ENCODE data around the gene SLC39A7. TPM values are rescaled to one million over a fixed set of nuclear protein-coding genes. Genes with fewer than 3 reads are reported as not detected.

Gene SLC39A7
- polyA plus RNA-seq, 1 experiment, result 129 TPM

DNA sequence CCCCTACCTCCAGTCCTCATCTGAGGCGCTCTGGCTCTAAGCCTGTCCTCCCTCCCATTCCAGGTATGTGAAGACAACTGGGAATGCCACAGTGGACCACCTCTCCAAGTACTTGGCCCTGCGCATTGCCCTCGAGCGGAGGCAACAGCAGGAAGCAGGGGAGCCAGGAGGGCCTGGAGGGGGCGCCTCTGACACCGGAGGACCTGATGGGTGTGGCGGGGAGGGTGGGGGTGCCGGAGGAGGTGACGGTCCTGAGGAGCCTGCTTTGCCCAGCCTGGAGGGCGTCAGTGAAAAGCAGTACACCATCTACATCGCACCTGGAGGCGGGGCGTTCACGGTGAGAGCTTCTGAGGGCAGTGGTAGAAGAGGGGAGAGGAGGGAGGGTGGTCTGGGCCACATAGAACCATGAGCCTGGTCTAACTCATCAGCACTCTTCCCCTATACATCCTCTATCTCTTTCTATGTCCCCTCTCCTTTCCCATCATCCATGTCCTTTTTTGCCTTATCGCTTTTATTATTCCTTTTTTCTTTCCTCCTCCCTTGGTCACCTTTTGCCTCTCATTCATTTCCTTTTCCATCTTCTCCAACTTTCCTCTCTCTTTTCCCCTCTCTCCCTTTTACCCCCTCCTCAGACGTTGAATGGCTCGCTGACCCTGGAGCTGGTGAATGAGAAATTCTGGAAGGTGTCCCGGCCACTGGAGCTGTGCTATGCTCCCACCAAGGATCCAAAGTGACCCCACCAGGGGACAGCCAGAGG is 11.2 kb downstream of the SLC39A7 start:
- H3K9me3 ChIP-seq (ENCODE audit: control insufficient read depth, insufficient read depth, low read length), result no peaks in the 10 kb centered on the region; the same call in 1 of the 2 replicates
- POLR2A ChIA-PET, result no interaction called here
- CTCF ChIA-PET, result no interaction called here
- TF ChIP-seq, protein P1, sequence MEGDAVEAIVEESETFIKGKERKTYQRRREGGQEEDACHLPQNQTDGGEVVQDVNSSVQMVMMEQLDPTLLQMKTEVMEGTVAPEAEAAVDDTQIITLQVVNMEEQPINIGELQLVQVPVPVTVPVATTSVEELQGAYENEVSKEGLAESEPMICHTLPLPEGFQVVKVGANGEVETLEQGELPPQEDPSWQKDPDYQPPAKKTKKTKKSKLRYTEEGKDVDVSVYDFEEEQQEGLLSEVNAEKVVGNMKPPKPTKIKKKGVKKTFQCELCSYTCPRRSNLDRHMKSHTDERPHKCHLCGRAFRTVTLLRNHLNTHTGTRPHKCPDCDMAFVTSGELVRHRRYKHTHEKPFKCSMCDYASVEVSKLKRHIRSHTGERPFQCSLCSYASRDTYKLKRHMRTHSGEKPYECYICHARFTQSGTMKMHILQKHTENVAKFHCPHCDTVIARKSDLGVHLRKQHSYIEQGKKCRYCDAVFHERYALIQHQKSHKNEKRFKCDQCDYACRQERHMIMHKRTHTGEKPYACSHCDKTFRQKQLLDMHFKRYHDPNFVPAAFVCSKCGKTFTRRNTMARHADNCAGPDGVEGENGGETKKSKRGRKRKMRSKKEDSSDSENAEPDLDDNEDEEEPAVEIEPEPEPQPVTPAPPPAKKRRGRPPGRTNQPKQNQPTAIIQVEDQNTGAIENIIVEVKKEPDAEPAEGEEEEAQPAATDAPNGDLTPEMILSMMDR (IDR thresholded peaks at IDR 0.05; ENCODE audit: low read depth, low read length), result no peak
- no peak overlapping the region for H3K4me3 ChIP-seq (ENCODE audit: low read depth, low read length)
- peaks cover 6% of the 10 kb centered on the region for H3K27me3 ChIP-seq (ENCODE audit: control insufficient read depth, insufficient read depth, low read length)
- DNase-seq (ENCODE audit: low read depth, low spot score), result no peak
- no peak overlapping the region for H3K27ac ChIP-seq (ENCODE audit: low read depth, low read length)

GRCh38 chr6:33212857-33213165 is 12.1 kb downstream of the SLC39A7 start:
- H3K27ac ChIP-seq (ENCODE audit: low read depth, low read length), result no peak overlapping the region
- POLR2A ChIA-PET, result interaction anchor here (0.8 to 1.0 kb wide), 3 partner anchors 8 to 241 kb away, joined by 3 to 4 read pairs (median 3); partner anchors contain the start of gene HSD17B8

GRCh38 chr6:33213166-33213988 is 12.7 kb downstream of the SLC39A7 start:
- peak overlapping the region; percentile 64 for H3K4me3 ChIP-seq (ENCODE audit: low read depth, low read length)
- no peak for DNase-seq (ENCODE audit: low read depth, low spot score)
- TF ChIP-seq, protein P1 (IDR thresholded peaks at IDR 0.05; ENCODE audit: low read depth, low read length), result no peak
- ChIA-PET CTCF (interaction anchor here (0.7 to 1.1 kb wide), 2 partner anchors 36 to 1018 kb away, joined by 3 read pairs; no protein-coding TSS in a partner anchor), POLR2A (interaction anchor here (0.8 to 1.0 kb wide), 3 partner anchors 9 to 241 kb away, joined by 3 to 4 read pairs (median 3); partner anchors contain the start of gene HSD17B8)
- peaks cover 8% of the 10 kb centered on the region for H3K27me3 ChIP-seq (ENCODE audit: control insufficient read depth, insufficient read depth, low read length)
- no peaks in the 10 kb centered on the region for H3K9me3 ChIP-seq (ENCODE audit: control insufficient read depth, insufficient read depth, low read length)
- H3K27ac ChIP-seq (ENCODE audit: low read depth, low read length), result no peak overlapping the region

More at GRCh38 chr6:33212857-33213165, 12.1 kb downstream of the SLC39A7 start:
- TF ChIP-seq, protein P1 (IDR thresholded peaks at IDR 0.05; ENCODE audit: low read depth, low read length), result no peak
- no peak for DNase-seq (ENCODE audit: low read depth, low spot score)
- CTCF ChIA-PET, result interaction anchor here (0.7 to 1.1 kb wide), 2 partner anchors 36 to 1018 kb away, joined by 3 read pairs; no protein-coding TSS in a partner anchor
- H3K9me3 ChIP-seq (ENCODE audit: control insufficient read depth, insufficient read depth, low read length), result no peaks in the 10 kb centered on the region; the same call in 1 of the 2 replicates
- peaks cover 8% of the 10 kb centered on the region for H3K27me3 ChIP-seq (ENCODE audit: control insufficient read depth, insufficient read depth, low read length)
- peak overlapping the region; percentile 64 for H3K4me3 ChIP-seq (ENCODE audit: low read depth, low read length)

- Histone ChIP-seq H3K27me3 (ENCODE audit: control insufficient read depth, insufficient read depth, low read length) (peaks cover 11% of the 10 kb centered on the region), H3K4me3 (ENCODE audit: low read depth, low read length) (peak overlapping the region; percentile 64), H3K27ac (ENCODE audit: low read depth, low read length) (no peak overlapping the region), H3K9me3 (ENCODE audit: control insufficient read depth, insufficient read depth, low read length) (no peaks in the 10 kb centered on the region)
- no peak for DNase-seq (ENCODE audit: low read depth, low spot score)
- POLR2A ChIA-PET, result no interaction called here
- CTCF ChIA-PET, result no interaction called here
- TF ChIP-seq, protein P1 (IDR thresholded peaks at IDR 0.05; ENCODE audit: low read depth, low read length), result no peak
These were observed 13.3 kb downstream of the SLC39A7 start for GRCh38 chr6:33213989-33214335.

All from AG04450 (cell line).